HFF-Myc (cell line): ENCODE results near the gene LRRC52.

Experiments
- DNase-seq: peaks from one replicate; pipeline ENCODE4 v3.0.0-alpha.2; 2011; ENCODE audit warnings: low read depth; ENCODE audit errors: extremely low read depth
- H3K4me3 ChIP-seq: replicated peaks from 2 replicates; pipeline ENCODE4 v1.5.1; 2011; ENCODE audit warnings: low read depth, mild to moderate bottlenecking, control low read depth, low read length
- CTCF ChIP-seq: IDR thresholded peaks from 2 replicates; pipeline ENCODE4 v1.5.1; 2012; ENCODE audit warnings: mild to moderate bottlenecking, low read depth, low read length, control low read depth; ENCODE audit errors: missing control alignments

The LRRC52 gene

DNA sequence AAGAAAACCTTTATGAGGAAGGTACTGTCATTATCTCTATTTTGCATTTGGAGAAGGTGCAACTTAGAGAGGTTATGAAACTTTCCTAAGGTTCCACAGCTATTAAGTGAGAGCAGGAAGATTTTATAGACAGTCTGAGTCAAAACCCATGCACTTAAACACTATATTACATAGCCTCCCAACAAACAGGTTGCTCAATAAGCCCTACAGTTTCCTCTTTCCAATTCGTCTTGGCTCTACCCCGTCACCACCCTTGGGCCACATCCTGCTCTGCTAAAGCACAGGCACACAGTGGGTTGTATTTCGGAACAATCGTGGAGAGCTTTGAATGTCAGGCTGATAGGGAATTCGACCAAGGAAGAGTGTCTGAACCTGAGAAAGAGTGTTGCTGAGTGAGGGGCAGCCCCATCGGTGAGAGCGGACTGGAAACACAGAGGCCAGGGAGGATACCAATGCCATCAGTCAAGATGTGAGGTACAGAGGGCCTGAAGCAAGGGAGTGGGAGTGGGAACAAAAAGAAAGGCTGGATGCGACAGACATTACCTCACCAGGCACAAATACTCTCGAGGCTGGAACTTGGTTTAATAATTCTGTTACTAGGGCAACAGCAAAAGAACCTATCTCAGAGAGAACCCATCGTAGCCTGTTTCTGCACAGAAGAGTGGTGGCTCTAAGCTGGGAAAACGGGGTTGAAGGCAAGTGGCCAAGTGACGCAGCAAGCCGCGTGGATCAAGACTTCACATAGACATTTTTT is 6.3 kb upstream of the LRRC52 start:
- H3K4me3 ChIP-seq, result no peak overlapping the region
- no peak for TF ChIP-seq CTCF
- no peak for DNase-seq

- no peak for TF ChIP-seq CTCF
- DNase-seq, result no peak
- H3K4me3 ChIP-seq, result no peak overlapping the region
Observed at GRCh38 chr1:165539306-165539705, 4.5 kb upstream of the LRRC52 start.

DNA sequence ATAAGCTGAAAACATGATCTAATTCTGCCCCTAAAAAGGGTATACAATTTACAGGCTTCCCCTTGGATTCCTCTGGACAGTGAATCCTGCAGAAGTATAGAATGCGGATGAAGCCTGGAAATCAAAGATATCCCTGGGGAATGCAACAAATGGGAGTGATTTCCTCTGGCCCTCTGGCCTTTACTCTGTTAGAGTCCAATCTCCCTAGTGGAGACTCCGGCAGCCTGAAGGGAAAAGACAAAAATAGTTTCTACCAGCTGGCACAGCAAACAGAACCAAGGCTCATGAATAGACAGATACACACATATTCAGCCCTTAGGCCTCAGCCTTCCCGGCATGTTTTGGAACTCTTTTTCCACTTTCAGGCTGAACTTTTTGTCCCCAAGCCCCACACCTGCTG is 3.9 kb upstream of the LRRC52 start:
- no peak for TF ChIP-seq CTCF
- no peak for DNase-seq
- H3K4me3 ChIP-seq, result no peak overlapping the region

DNA sequence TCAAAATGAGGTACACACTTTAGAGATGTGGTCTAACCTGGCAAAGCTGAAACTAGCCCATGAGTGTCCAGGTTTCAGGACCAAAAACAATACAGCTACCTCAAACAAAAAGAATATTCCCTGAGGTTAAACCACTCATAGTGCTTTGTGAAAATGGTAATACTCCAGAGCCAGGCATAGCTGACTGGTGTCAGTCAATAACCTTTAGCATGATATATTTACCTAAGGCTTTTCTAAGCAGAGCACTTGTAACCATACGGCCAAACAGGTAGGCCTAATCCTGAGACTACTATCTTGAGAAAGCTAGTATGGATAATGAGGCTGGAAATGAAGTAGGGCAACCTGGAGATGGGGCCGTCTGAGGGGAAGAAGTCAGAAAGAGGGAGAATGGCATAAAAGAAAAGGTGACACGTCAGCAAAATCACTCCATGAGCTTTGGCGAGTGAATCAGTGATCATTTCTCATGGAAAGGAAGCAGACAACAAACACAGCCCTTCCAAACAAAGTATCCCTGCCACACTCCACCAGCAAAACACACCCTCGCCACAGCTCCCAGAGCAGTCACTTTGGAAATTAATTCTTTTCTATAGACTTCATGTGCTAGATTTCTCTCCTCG is 1.7 kb upstream of the LRRC52 start:
- DNase-seq, result no peak
- TF ChIP-seq CTCF, result no peak
- no peak overlapping the region for H3K4me3 ChIP-seq

- TF ChIP-seq CTCF, result no peak
- H3K4me3 ChIP-seq, result no peak overlapping the region
- no peak for DNase-seq
Observed at GRCh38 chr1:165542647-165543046, 1.2 kb upstream of the LRRC52 start.

GRCh38 chr1:165544996-165545395 is 1.2 kb downstream of the LRRC52 start:
- DNase-seq, result no peak
- H3K4me3 ChIP-seq, result no peak overlapping the region
- TF ChIP-seq CTCF, result no peak

DNA sequence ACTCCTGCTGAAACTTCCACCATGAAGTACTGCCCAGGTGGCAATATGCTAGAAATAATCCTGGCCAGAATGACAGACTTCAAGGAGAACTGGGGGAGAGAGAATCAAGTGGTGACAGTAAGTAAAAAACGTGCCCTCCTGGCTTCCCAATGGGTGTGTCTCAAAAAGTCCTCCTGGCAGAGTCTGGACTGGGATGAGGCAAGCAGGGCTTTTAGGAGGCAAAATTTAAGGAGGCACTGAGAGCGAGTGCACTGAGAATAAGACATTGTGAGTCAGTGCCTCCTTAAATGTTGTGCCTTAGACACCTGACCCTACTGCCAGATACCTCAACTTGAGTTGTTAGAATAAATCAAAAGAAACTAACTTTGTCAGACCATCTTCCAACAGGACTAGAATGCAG is 2.2 kb downstream of the LRRC52 start:
- no peak overlapping the region for H3K4me3 ChIP-seq
- TF ChIP-seq CTCF, result no peak
- DNase-seq, result no peak
